HG03095 (cell line): ENCODE data around the gene LMTK3.

ENCODE experiments used
- ATAC-seq: cut with Tn5 transposase; IDR thresholded peaks from one replicate; pipeline ENCODE4 v1.9.1; 2021; ENCODE audit warnings: moderate library complexity; ENCODE audit not compliant: unreplicated experiment

Gene LMTK3

DNA sequence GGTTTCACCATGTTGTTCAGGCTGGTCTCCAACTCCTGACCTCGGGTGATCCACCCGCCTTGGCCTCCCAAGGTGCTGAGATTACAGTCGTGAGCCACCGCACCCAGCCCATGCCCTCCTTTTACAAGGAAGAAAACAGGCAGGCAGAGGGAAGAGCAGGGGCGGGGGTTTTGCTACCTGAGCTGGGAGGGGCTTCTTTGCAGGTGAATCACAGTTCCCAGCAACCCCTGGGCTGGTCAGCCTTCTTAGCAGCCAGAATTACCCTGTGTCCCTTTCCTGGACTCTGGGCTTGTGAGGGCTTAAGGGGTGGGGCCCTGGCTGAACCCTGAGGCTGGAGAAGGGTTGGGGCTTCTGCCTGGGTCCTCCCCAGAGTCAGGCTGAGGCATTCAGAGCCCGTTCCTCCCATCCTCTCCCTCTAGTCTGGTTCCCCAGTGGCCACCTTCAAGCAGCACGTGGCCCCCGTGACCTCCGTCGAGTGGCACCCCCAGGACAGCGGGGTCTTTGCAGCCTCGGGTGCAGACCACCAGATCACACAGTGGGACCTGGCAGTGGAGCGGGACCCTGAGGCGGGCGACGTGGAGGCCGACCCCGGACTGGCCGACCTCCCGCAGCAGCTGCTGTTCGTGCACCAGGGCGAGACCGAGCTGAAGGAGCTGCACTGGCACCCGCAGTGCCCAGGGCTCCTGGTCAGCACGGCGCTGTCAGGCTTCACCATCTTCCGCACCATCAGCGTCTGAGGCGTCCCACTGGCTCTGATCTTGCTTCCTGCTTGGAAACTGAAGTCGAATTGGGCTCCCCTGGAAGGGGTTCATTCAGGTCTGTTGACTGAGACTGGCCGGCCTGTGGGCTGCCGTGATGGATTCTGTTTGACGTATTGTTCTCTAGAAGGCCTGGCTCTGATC lies 59.1 kb downstream of the LMTK3 start:
- no peak for ATAC-seq

DNA sequence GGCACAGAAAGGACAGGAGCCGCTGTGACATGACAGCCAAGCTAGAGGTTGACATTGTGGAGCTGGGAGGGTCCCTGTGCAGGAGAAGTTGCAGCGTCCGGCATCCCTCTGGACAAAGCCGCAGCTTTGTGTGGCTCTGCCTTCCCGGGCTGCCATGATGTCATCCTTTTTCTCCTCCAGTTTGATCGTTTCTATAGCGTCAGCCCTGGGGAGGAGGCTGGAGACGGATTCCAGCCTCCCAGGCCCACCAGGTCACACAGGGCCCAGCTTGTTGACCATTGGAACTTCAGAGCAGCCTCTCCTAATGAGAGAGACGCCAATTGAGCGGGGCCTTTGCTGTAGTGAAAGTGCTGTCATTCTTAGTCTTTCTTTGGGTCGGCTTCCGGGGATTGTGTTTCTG lies 60.0 kb downstream of the LMTK3 start:
- ATAC-seq: no peak

DNA sequence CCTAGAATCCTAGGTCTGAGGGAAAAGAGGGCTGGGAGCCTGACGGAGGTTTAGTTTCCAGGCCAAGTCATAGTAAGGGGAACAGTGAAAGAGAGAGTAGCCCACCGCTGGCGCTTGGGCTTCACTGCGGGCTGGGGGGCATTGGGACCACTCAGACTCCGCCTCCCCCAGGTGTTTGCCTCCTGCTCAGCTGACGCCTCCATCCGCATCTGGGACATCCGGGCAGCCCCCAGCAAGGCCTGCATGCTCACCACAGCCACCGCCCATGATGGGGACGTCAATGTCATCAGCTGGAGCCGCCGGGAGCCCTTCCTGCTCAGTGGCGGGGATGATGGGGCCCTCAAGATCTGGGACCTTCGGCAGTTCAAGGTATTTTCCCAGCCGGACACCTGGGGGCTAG lies 60.8 kb downstream of the LMTK3 start:
- ATAC-seq: no peak

DNA sequence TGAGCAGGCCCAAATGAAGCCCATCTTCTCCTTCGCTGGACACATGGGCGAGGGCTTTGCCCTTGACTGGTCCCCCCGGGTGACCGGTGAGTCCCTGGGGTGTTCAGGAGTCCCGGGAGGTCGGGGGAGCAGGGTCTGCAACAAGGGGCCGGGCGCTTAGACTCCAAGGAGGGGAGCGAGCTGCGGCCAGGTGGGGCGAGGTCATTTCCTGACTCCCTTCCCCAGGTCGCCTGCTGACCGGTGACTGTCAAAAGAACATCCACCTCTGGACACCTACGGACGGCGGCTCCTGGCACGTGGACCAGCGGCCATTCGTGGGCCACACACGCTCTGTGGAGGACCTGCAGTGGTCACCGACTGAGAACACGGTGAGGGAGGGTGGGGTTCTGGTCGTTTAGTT lies 61.2 kb downstream of the LMTK3 start:
- ATAC-seq: no peak

DNA sequence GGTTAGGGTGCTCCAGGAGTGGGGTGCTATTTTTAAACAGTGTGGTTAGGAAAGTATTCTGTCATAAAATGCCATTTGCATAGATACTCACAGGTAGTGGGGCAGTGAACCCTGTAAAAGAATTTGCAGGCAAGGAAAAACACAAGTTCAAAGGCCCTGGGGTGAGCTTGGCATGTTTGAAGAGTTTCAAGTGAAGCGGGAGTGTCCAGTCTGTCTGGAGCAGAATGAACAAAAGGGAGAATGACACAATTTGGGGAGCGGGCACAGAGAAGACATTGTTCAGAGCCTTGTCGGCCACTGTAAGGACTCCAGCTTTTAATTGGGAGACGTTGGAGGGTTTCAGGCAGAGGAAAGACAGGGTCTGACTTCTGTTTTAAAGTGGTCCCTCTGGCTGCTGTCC lies 63.1 kb downstream of the LMTK3 start:
- ATAC-seq: no peak

DNA sequence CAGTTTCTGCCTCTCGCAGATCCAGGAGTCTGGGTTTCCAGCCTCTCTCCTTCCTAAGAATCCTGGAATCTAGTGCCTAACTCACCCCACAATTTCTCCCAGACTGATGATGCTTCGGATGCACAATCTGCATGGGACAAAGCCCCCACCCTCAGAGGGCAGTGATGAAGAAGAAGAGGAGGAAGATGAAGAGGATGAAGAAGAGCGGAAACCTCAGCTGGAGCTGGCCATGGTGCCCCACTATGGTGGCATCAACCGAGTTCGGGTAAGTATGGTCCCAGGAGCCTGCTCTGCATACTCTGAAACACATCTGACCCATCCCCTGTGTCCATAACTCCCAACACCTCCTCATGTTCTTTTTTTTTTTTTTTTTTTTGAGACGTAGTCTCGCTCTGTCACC lies 65.1 kb downstream of the LMTK3 start:
- ATAC-seq: no peak

DNA sequence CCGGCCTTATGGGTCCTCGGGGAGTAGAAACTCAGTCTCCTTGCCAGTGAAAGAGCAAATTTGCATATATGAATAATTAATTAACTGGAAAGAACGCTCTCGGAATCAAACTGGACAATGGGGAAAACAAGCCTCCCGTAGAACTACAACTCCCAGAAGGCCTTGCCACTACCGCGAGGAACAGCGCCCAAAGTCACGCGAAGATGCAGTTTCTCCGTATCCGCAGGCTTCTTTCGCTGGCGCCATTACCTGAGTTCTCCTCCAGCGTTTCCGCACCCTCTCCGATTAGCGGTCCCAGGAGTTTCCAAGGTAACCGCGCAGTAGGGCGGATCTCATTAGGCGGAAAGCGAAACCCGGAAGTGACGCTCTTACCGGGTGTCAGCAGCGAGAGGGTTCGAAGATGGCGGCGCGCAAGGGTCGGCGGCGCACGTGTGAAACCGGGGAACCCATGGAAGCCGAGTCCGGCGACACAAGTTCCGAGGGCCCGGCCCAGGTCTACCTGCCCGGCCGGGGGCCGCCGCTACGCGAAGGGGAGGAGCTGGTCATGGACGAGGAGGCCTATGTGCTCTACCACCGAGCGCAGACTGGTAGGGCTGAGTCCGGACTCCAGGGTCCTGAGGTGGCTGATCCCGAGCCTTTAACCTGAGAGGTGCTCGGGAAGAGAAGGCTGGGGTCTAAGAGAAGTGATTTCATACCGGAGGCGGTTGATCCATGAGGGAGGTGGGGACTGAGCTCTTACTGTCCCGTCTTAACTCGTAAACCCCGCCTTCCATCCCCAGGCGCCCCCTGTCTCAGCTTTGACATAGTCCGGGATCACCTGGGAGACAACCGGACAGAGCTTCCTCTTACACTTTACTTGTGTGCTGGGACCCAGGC lies 65.8 kb downstream of the LMTK3 start, which contains the start of gene GRWD1:
Gene GRWD1 (plus strand): TSS at position 378 of the 876 bp plus-strand sequence. CDS start 23 bp downstream, at position 401.
- peak; percentile 78 for ATAC-seq

DNA sequence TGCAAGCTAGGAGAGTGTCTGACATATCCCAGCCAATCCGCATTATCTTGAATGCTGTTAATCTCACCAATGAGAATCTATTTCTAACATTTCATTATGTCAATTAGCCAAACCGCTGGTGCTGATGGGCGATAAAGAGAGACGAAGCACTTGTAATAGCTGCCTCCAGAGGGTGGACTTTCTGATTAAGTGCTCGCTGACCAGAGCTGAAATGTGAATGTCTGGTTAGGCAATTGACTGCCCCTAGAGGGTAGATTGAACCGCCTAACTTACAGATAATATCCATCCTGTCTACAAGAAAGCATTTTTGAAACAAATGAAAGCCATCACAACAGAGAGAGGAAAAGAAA lies 66.4 kb downstream of the LMTK3 start:
- peak; percentile 8 for ATAC-seq

DNA sequence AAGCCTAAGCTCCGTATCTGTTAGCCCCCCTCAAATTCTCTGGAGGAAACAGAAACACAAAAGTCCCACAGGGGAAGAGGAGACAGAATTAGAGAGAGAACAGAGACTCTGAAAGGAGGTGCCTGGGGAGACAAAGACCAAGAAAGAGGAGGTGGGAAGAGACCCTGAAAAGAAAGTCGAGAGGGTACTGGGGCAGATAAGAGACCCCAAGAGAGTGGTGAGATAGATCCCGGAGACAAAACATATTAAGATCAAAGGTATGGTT lies 66.8 kb downstream of the LMTK3 start:
- ATAC-seq: no peak

DNA sequence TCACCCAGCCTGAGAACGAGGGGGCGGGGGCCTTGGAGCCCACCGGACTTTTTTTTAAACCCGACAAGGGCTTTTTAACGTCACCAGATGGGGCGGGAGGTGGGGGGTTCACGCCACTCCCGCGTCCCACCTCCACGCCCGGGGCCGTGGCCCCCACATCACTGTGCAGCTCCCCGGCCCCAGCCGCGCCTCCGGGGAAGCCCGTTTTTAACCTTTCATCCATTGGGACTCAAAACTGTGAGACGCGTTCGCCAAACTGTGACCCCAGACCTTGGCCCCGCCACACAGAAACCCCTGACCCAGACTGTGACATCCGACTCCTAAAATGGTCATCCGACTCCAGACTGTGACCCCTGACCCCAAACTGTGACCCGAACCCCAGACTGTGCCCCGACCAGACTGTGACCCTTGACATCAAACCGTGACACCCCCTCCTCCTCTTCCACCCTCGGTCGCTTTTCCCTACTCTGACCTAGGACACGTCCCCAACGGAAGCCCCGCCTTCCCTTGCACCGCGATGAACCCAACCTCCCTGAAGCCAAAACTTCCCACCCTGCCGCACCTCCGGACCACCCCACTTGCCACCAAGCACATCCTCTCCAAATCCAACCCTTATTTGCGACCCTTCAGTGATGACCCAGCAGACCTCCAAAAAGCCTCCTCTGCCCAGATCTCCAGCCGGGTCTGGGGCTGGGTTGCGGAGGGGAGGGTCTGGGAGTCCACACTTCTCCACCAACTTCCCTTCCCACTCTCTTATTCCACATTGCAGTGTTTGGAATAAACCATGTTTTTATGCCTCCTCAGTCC lies 67.3 kb downstream of the LMTK3 start:
- ATAC-seq: no peak

DNA sequence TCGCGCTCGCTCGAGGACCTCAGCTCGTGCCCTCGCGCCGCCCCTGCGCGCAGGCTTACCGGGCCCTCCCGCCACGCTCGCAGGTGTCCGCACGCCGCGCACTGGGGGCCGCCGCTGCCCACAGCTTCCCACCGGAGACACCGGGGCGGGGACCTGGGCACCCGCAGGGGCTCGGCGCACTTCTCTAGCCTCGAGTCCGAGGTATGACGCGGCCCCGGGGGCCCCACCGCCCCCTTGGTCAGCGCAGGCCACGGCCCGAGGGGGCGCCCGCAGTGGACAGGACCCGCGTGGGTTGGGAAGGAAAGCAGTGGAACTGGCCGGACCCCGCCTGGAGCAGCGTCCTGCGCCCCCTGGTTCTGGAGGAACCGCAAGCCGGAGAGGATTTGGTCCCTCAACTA lies 67.9 kb downstream of the LMTK3 start:
- ATAC-seq: no peak

DNA sequence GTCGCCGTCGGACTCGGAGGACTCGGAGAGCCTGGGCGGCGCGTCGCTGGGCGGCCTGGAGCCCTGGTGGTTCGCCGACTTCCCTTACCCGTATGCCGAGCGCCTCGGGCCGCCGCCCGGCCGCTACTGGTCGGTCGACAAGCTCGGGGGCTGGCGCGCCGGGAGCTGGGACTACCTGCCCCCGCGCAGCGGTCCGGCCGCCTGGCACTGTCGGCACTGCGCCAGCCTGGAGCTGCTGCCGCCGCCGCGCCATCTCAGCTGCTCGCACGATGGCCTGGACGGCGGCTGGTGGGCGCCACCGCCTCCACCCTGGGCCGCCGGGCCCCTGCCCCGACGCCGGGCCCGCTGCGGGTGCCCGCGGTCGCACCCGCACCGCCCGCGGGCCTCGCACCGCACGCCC lies 68.4 kb downstream of the LMTK3 start:
- no peak for ATAC-seq

DNA sequence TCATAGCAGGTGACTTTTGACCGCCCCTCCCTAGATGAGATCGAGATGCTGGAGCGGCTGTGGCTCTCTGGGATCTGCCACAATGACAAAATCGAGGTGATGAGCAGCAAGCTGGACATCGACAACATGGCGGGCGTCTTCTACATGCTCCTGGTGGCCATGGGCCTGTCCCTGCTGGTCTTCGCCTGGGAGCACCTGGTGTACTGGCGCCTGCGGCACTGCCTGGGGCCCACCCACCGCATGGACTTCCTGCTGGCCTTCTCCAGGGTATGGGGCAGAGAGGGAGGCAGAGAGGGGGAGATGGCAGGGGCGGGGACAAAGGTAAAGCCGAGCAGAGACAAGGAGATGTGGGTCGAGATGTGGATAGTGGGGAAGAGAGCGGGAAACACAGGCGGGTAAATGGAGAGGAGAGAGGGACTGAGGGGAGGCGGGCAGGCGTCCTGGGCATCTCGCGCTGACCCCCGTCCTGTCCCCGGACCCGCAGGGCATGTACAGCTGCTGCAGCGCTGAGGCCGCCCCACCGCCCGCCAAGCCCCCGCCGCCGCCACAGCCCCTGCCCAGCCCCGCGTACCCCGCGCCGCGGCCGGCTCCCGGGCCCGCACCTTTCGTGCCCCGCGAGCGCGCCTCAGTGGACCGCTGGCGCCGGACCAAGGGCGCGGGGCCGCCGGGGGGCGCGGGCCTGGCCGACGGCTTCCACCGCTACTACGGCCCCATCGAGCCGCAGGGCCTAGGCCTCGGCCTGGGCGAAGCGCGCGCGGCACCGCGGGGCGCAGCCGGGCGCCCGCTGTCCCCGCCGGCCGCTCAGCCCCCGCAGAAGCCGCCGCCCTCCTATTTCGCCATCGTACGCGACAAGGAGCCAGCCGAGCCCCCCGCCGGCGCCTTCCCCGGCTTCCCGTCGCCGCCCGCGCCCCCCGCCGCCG lies 69.3 kb downstream of the LMTK3 start:
- no peak for ATAC-seq

DNA sequence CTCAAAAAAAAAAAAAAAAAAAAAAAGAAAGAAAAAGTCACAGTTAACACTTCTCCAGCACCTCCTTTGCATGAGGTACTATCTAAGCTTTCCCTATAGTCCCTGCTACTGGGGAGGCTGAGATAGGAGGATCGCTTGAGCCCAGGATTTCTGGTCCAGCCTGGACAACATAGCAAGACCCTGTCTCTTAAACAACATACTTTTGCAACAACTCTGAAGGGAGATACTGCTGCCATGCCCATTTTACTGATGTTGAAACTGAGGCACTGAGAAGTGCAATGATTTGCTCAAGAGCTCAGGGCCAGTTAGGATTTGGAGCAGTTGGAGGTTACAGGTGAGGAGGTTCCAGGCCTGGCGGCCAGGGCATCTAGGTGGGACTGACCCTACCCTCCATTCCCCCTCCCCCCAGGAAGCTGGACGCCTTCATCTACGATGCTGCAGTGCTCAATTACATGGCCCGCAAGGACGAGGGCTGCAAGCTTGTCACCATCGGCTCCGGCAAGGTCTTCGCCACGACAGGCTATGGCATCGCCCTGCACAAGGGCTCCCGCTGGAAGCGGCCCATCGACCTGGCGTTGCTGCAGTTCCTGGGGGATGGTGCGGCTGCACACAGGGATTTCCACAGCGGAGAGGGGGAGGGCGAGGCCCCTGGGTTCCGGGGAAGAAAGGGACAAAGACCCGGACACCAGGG lies 70.1 kb downstream of the LMTK3 start:
- ATAC-seq: no peak

DNA sequence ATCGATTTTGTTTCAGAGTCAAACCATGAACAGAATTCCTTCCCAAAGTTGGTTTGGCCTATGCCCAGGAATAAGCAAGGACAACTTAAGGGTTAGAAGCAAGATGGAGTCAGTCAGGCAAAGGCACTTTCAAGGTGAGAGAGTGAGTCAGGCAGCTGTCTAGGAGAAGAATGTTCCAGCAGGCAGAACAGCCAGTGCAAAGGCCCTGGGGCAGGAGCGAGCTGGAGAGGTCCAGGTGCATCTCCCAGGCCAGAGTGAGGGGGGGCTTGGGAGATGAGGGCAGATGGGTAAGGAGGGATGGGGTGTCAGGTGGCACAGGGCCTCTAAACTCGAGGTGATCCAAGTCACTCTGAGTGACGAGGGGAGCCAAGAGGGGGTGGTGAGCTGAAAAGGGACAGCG lies 75.0 kb downstream of the LMTK3 start:
- no peak for ATAC-seq
